NK-92 treated with Interleukin-12 subunit alpha and Interleukin-12 subunit beta, amount 100 ng/mL, for 24 hours (cell line): ENCODE results near the gene IL21R.
"Not testable (repeated sequence)": the region's sequence is repeated elsewhere in the genome, so short reads cannot be mapped to it uniquely, and the experiment has no call there.

Source experiments
- DNase-seq: peaks from one replicate; lab custom pipeline; 2025; lab: John Stamatoyannopoulos, UW

The IL21R gene

GRCh38 chr16:27374804-27375425, 27.1 kb upstream of the IL21R start:
- no peak for DNase-seq

GRCh38 chr16:27377666-27378485, 24.1 kb upstream of the IL21R start:
- no peak for DNase-seq

- peak; percentile 27 for DNase-seq
These were observed 23.0 kb upstream of the IL21R start for GRCh38 chr16:27378871-27379481.

DNA sequence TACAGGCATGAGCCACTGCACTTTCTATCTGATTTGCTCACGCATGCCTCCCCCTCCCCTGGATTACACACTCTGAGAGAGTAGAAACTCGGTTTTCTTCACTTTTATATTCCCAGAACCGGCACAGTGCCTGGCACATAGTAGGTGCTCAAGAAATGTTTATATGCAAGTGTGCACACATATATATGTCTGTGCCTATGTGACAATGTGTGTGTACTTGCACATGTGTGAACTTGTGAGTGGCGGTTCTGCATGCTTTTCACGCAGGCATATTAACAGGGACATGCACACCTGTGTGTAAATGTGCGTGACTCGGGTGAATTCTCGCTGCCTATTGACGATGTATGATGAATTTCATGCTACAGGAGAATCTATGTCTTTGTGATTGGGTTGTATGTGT, 22.1 kb upstream of the IL21R start:
- no peak for DNase-seq

DNA sequence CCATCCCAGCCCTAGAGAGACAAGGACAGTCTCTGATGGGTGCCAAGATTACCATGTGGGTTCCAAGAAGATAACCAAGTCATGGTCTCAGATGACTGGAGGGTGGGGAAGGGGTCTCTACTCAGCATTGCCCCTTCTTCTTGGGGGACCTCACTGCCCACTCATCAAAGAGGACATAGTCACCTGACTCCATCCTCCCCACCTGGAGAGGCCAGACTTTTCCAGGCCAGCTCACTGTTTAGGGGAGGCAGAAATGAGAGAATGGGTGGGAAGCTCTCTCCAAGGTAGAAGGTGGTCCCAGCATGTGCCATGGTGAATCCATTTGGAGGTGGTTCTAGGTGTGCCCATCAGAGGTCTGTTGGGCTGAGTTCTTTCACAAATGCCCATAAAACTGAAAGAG, 20.7 kb upstream of the IL21R start:
- DNase-seq = no peak

DNA sequence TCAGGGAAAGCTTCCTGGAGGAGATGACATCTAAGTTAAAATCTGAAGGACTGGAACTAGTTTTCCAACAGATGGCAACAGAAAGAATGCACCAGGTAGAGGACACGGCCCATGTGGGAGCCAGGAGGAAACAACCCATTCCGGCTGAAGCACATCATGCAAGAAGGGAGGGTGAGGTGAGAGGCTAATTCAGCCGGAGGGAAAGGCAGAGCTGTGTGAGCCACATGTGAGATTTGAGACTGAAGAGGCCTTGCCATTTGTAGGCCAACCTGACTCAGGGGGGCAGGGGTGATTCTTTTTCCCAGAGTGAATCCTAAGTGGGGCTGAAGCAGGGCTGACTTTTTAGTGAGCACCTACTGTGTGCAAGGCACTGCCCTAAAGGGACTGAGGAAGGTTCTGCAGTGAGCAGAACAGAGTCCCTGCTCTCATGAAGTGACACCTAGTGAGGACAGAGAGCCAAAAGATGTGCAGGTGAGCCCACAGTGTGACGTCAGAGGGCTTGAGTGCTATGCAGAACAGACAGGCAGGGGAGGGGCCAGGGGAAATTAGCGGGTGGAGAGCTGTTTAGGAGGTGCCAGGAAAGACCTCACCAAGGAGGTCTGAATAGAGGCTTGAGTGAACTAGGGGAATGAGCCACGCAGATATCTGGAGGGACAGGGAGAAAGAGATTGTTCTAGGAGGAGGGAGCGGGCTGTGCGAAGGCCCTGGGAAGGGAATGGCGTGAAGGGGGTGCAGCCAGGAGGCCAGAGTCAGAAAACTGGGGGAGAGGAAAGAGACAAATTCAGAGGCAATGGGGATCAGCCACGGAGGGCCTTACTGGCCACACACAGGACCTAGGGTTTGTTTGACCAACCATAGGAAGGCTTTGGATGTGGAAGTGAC, 19.8 kb upstream of the IL21R start:
- DNase-seq = no peak

DNA sequence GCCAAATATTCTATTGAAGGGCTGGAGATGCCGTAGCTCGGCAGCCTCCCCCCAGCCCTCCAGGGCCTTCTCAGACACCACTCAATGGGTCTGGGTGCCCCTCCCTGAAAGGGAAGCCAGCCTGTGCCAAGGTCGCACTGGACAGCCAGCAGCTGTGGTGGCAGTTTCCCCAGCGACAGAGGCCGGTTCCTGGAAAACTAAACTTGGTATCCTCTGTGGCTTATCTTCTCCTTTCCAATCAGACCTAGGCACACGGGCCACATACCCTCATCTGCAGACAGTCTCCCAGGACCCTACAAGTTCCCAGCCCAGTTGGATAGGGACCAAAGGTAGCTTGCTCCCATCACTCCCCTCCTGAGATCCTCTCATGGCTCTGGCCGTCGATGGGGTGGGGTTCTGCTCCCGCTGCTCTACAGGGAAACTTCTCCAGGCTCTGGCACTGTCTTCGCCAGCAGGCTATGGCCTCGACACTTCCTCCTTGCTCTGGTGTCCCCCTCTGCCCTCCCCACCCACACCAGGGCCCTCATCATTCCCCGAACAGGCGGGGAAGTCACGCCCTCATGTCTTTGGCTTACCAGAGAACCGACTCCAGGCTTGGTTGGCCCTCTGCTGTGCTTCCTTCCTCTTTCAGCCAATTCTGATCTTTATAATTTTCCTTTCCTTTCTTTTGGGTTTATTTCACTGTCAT, 18.3 kb upstream of the IL21R start:
- no peak for DNase-seq

GRCh38 chr16:27384425-27384824, 17.5 kb upstream of the IL21R start:
- no peak for DNase-seq

DNA sequence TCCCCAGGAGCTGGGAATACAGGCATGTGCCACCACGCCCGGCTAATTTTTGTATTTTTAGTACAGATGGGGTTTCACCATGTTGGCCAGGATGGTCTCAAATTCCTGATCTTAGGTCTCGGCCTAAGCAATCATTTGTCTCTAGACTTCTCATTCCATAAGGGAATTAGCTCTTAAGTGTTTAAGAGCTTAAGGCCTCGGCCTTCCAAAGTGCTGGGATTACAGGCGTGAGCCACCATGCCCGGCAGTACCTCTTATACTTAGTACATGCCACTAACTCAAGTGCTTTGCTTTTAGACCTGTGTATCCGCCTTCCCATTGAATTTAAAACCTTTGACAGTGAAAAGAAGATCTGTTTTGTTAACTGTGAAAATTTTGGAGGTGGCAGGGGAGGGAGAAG, 16.6 kb upstream of the IL21R start:
- DNase-seq = no peak

GRCh38 chr16:27386674-27387073, 15.3 kb upstream of the IL21R start:
- DNase-seq = no peak

- DNase-seq = no peak
These were observed 14.2 kb upstream of the IL21R start for GRCh38 chr16:27387724-27388123.

- DNase-seq = no peak
These were observed 12.6 kb upstream of the IL21R start for GRCh38 chr16:27389272-27389961.

GRCh38 chr16:27390151-27390550, 11.8 kb upstream of the IL21R start:
- no peak for DNase-seq

DNA sequence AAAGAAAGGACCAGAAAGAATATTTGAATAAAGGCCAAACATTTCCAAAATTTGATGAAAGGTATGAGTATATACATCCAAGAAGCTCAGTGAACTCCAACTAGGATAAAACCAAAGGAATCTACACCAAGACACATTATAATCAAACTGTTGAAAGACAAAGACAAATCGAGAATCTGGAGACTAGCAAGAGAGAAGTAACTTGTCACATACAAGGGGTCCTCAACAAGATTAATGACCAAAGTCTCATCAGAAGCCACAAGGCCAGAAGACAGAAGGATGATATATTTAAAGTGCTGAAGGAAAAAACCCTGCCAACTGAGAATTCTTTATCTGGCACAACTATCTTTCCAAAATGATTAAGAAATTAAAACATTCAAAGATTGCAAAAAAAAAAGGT, 9.3 kb upstream of the IL21R start:
- DNase-seq = no peak

DNA sequence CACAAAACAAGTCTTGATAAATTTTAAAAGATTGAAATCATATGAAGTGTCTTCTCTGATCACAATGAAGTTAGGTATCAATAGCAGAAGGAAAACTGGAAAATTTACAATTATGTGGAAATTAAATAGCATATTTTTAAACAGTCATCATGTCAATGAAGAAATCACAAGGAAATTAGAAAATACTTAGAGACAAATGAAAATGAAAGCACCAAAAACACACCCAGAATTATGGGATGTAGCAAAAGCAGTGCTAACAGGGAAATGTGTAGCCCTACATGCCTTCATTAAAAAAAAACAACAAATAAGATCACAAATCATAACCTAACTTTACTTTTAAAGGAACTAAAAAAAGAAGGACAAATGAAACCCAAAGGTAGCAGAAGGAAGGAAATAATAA, 7.5 kb upstream of the IL21R start:
- DNase-seq = no peak

GRCh38 chr16:27398341-27398893, 3.6 kb upstream of the IL21R start:
- not testable (repeated sequence) for DNase-seq

GRCh38 chr16:27398894-27399853, 2.8 kb upstream of the IL21R start:
- DNase-seq = no peak

DNA sequence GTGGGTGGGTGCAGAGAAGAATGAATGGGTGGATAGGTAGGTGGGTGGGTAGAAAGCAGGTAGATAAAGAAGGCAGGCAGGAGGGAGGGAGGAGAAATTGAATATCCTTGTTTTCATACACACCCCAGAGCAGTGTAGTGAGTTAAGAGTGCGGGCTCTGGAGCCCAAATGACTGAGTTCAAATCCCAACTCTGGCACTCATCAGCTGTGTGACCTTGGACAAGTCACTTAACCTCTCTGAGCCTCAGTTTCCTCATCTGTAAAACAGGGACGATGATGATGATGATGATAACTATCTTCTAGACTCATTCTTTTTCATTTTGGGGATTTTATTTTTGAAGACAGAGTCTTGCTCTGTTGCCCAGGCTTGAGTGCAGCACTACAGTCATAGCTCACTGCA, 2.0 kb upstream of the IL21R start:
- DNase-seq = no peak

DNA sequence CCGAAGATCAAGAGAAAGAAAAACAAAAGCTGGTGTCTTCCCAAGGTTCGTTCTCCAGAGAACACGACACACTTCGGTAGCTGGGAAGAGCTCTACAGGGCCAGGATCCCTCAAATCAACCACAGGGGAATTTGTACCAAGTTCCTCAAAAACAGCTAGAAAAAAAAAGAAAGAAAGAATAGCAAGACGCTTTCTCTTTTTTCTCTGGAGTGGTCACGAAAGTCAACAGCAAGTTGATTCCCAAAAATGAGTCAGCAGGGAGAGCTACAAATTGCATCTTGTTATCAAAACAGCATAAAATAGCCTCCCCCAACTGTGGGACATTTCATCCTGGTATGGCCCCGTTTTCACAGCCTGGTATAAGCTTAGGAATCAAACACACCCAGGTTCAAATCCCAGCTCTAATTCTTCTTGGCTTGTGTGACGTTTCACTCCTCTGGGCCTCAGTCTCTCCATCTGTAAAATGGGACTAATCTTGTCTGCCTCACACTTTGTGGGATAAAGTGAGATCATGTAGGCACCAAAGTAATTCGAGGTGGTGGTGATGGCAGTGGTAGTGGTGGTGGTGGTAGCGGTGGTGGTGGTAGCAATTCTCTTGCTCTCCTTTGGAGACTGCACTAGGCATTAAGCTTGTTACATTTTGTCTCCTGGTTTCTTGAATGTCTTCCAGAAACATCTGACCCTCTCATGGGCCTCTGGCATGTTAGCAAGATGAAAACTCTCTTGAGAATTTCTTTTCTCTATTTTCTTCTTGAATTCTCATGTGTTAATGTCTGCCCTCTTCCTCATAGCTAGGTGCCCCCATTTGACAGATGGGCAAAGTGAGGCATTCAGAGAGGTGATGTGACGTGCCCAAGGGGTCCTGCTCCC, 988 bp upstream of the IL21R start:
- no peak for DNase-seq
